SW480 (cell line): Measurements from ENCODE around the gene ZNF407.

ENCODE experiments used
- DNase-seq: peaks from one replicate; pipeline ENCODE4 v3.0.0-alpha.2; 2016; ENCODE audit warnings: low spot score

Gene ZNF407

DNA sequence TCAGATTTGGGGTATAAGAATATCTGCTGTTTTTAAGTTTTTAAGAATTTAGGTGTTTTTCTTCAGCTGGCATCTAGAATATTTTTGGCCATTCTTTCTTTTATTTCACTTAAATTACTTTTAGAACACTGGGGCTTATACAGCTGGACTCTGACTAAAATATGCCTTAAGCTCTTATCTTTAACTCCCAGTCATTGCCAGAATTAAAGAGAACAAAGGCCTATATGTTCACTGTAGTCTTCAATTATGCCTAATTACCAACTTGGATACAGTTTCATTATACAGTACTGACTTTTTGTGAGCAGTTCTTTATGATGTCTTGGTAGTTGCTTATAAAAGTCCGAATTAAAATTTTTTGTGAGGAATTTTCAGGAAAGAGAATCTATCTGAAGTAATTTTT, 192.8 kb downstream of the ZNF407 start:
- DNase-seq, result no peak

DNA sequence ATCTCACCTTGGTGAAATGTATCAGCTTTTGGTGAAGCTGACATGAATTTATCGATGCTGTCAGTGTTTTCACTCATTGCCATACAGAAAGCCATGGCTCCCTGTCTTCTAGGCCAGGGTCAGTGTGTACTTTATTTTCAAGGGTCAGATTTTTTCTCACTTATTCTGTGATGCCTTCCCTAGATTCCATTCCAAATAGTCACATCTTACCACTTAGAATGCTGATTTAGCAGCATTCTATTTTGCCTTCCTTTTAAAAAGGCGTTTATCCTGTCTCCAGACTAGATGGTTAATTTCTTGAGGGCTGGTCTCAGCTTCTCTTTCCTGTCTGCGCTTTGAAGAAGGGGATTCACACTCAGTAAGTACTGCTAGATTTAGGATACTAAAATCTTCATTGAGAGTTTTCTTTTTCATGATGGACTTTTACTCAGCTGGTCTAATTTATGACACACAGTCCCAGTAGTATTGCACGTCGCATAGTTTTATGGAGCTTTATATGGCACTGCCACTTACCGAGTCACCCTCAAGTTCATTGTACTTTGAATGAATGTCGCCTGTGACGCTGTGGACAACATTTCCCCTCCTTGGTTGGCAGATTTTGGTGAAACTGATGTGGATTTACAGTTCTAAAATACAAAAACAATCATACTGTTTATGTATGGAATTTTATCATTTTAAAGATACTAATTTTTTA, 194.0 kb downstream of the ZNF407 start:
- DNase-seq, result no peak

DNA sequence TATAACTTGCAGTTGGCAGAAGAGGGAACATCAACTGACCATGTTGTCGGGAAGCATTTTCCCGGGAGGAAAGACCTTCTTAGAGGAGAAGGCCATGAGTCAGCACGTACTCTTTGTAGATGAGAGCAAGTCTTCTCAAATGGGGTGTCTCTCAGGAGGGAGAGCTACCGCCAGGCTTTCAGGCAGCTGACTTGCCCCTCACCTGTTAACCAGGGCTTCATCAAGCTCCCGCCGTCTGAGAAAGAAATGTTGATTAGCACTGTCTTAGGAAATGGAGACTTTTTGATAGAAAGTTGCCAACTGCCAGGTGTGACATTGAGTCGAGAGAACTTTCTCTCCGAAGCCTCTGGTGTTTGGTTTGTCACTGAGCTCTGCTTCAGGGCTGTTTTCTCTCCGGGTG, 196.1 kb downstream of the ZNF407 start:
- no peak for DNase-seq

DNA sequence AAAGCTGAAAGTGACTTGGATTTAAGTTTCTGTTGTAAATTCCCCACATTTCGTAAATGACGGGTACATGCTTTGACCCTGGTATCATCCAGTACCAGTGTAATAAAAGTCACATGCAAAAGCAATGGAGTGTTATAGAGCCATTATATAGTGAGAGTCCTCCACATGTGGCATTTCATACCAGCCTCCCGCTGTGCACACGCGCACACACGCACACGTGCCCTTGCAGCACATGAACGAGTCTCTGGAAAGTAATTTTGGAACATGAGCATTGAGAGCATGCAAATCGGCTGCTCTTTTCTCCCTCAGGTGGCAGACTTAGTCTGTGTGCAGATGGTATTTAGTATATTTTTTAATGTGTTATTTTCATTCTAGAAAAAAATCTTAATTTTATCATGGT, 198.1 kb downstream of the ZNF407 start:
- no peak for DNase-seq

DNA sequence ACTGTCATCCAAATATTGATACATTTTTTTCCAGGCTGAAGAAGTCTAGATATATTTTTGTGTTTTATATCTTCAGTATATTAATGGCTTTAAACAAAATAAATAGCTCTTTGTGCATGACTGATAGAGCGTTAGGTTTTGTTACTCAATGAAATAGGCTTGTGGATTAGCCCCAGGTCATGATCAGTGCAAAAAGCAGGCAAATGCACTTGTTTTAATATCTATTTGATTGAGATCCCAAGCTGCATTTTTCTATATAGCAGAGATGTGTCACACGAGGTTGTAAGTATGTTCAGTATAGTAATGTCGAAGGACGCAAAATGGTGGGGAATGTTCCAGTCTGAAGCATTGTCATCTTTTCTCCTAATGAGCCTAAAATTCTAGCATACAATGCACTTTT, 198.5 kb downstream of the ZNF407 start:
- no peak for DNase-seq

DNA sequence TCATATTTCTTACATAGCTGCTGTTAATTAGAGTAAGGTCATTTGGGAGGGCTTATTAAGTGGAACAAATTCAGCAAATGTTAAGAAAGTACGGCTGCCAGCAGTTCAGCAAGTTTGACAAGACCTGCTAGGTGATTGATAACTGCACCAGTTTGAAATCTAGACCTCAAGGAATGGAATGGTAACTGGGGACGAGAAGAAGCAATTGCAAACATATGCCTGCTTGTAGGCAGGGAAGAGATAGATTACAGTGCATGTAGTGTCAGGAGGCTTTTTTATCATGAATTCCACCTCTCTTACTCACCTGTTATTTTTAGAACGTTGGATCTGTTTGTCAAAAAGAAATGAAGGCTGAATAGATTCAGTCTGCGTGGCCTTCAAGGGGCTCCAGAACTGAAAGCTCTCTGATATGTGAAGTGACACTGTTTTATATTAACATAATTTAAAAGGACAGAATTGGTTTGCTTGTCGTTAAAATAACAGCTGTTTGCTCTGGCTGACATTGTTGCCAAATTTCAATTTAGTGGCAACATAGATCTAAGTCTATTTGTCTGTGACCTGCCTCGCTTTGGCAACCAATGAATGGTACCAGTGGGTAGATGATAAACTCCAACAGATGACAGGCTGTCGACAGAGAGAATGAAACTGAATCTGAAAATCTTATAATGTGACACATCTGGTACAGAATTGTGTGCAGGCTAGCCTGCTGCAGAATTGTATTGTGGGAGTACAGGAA, 199.3 kb downstream of the ZNF407 start:
- DNase-seq, result no peak

DNA sequence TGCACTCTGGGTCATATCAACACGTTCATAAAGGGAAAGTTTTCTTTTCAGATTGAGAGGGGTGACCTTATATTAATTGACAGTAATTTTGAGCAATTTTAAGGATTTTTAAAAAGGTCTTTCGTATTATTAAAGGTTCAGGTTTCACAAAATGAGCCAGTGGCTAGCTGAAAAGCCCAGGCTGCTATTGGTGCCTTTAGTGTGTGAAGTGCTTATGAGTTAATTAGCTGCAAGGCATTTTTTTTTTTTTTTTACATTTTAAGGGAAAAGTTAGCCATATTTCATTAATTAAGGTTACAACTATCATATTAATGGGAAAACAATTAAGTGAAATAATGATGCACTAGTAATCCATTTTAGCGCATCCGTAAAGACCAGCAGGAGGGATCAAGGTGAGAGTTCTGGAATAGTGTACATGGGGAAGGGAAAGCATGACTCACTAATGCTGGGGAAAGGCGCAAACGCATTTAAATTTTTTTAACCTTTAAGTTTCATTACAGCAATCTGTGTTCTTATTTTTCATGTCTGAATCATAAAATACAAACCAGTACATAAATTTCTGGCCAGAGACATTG, 200.0 kb downstream of the ZNF407 start:
- DNase-seq, result no peak

DNA sequence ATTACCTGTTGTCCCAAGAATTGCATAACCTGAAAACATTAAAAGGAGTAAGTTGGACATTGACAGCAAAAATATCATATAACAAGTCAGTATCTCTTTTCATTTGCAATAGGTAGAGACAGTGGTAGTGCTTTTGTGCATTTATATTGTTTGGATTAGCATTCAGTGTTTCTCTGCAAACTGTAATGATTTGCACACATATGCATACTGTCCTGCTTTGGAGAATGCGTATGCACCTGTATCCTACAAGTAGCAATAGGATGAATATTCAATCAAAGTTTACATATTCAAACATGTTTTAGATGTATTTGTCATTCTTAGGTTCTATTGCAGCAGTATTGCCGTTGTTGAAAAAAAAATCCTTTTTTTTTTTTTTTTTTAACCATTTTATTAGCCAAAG, 201.9 kb downstream of the ZNF407 start:
- DNase-seq, result no peak

DNA sequence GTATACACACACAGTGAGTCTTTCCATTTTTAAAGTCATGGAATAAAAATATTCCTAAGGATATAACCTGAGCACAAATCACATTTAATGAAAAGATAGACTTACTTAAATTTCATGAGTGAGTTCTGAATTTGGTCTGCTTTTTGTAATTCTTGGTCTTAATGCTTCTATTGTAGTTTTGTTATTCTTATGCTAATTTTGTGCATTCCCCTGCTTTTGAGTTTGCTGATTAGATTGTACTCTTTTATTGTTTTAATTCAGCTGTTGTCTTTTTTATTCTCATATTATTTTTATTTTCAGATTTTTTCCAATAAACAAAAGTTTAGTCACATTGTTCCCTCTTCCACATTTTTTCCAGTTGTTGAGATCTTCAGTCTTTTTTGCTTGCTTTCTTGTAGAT, 202.4 kb downstream of the ZNF407 start:
- no peak for DNase-seq

DNA sequence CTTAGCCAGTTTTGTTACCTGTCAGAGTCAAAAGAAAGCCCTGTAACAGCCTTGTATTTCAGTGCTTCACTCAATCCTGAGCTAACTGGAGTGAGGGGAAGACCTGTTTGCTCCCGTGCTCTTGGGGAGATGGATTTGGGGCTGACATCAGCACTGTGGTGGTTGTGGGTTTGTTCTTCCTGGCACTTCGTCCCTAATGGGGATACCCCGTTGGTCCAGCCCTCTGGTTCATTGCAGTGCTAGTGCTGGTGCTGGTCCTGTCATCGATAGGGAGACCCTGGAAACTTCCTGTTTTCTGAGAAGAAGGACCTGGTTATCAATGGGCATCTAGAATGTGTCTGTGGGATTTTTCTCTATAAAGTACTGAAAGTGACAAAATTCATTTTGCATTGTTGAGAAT, 205.4 kb downstream of the ZNF407 start:
- no peak for DNase-seq

DNA sequence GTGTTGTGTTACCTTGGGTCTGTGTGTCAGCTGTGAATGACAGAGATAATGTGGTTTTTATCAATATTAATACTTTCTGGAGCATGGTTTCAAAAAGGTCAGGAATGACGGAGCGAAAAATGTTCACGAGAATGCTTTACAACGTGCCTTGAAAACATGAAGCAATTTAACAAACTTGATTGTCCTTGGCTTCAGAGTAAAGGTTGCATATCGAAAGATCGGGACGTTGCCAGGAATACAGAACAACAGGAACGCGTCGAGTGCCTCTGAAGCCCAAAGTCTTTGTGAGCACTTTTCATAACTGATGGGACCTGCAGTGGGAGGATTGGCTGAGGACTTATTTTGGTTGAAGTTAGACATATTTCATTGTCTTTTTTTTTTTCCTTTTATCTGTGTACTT, 206.1 kb downstream of the ZNF407 start:
- DNase-seq, result no peak

DNA sequence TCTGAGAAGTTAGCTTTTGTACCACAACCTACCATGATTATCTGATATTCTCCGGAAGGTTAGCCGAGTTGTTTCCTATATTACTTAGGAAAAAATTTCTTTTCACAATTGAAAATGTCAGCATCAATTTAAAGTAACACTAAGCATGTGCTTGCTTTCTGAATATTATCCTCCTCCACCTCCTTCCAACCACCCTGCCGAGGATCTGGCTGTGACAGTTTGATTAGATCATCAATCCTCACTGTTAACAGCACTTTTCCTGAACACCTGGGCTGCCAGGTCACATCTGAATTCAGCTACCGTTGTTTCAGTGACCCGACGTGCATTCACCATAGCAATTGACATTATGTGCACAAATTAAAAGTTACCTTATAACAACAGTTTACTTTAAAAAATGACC, 207.0 kb downstream of the ZNF407 start:
- DNase-seq, result no peak

DNA sequence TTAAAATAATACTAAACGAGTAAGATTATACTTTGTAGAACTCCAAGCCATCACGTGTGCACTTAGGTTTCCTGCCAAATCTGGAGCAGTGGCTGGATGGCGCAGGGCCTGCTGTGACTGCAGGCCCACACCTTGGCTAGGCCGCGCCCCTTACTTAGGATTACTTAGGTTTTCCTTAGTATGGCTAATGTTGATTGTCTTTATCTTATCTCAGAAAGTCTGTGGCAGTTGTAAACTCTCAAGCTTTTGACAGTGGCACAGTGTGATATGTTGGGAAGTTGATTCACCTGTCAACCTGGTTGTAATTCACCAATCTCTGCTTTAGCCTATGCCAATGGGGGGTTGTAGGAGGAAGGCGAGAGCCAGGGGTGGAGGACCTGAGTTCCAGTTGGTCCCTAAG, 208.4 kb downstream of the ZNF407 start:
- DNase-seq, result no peak

DNA sequence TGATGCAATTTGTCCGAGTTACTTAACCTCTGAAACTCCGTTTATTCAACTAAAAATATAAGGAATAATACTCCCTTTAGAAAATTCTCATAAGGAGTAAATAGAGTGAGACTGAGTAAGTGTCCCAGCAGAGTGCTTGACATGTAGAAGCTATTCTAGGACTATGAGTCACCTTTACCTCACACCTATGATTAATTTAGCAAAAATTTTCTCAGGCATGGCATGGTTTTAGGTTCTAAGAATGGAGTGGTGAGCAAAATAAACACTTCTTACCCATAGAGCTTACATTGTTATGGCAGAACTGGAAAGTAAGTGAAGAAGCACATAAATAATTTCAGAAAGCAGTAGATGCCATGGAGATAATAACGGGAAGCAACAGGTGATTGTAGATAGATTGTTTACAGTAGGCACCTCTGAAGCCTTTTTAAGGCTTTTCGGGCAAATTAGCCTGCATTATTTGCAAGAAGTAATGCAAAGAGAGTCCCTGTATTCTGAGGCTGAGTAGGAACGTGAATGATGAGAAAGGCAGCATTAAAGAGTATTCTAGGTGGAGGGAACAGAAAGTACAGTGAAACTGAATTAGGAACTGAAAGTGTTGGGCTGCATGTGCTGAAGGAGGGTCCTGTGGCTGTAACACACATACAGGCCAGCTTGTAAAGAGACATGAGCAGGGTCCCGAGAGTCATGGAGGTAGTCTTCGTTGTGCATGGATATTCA, 209.2 kb downstream of the ZNF407 start:
- peak; percentile 57 for DNase-seq

DNA sequence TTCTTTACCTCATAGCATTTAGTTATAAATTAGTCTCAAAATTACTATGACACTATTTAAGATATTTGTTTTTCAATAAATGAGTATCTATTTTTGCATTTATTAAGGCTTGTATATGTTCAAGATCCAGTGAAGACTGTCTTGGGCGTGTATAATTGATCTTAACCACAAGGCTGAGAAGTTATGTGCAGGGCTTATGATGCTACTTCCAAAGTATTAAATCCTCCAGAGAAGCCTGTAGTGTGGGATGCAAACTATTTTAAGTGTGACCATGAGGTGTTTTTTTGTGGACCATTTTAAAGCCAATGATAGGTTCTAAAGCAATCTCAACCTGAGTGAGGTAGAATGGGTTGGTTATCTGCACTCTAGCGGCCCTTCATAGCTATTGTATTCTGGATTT, 219.9 kb downstream of the ZNF407 start:
- DNase-seq, result no peak

DNA sequence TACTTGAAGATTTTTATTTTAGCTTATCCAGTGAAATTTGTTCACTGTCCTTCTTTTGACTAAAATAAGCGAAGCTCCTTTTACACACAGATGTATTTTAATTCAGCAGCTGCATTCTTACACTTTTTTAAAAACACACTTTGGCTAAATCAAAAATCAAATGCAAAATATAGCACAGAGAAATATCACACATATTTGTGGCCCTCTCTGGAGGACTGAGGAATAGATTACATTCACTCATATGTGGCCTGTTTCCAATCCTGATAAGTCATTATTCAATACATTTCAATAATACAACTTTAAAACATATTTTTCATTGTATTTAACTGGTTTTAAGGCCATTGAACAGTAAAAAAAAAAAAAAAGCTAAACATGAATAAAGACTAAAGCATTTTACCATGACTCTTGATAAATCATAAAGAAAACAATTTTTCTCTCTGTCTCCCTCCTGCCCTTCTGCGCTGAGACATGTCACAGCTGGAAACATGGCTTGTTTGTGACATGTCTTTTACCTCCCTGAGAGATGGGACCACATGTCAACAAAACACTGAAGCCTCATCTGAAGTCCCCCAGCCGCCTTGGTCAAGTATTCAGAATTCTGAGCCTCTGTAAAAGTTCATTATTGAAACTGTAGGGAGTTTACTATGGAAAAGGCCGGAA, 221.0 kb downstream of the ZNF407 start:
- no peak for DNase-seq

DNA sequence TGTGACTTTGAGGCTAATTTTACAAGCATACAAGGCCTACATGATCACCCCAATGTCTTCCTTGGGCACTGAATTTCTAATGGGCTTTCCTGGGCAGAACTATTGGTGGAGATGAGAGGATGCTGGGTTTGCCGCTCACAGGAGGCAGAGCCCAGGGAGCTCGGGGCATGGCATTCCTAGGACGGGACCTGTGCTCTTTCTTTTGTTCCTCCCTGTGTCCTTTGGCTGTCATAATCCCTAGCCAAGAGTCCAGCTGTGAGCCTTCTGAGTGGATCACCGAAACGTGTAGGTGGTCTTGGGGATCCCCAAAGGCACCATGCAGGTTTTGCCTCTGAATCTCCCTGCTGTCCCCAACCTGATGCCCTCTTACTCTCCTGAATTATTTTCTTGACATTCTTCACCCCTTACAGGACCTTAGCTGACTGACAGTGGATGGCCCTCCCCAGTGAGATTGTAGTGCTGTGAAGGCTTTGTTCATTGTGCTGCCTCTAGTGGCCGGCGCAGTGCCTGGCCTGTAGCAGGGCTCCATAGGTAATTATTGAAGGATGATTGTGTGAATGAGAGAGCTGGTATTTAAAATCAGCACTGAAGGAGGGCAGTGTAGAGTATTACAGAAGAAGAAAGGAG, 221.9 kb downstream of the ZNF407 start:
- no peak for DNase-seq

DNA sequence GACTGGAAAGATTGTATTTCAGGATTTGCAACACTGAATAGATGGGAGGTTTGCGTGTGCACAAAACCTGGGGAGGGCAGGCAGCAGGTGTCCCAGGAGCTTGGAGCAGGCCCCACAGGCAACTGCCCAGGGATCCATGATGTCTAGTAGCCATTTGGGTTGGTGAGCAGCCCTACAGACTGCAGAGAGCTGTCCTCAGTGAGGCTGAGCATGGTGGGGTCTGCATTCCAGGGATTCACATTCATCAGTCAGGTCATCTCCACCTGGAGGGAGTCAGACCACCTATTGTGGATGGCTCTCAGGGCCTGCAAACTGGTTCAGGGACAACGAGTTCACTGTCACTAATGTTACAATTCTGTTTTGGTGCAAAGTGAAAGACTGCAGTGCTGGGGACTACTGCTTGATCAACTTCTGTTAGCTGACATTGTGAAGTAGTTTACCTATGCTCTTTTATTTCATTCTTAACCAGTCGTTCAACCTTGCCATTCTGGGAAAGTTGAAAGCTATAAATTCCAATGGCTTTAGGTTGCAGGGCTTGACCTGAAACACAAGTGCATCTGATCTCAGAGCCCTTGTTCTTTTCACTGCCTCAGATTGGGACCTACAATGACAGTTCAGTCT, 222.6 kb downstream of the ZNF407 start:
- no peak for DNase-seq

DNA sequence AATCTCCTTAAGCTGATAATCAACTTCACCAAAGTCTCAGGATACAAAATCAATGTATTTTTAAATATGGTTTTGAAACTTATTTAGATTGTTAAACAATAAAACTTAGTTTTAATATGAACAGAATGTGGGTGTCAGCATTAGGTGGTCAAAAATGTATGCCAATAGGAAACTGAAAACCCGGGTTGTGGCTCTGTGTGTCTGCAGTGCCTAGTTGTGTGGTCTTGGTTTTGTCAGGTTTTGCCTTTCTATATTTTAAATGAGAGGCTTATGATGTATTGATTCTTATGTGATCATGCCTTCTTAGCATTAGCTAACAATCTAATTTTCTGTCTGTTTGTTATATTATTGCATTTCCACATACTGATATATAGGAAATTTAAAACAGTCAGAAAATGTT, 227.8 kb downstream of the ZNF407 start:
- DNase-seq, result no peak

DNA sequence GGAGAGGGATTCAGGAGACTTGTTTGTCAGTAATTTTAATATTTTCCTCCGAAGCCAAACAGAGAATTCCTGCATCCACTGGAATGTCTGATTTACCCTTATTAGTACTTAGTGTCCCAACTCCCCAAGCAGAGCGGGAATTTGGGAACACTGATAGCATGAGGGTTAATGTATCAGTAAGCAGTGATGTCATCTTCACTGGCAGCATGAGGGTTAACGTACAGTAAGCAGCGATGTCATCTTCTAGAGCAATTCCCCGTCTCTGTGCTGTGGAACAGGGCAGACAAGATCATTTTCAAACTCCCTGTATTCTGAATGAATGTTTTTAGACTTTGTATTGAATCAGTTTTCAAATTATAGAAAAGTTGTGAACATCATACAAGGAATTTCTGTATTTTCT, 228.9 kb downstream of the ZNF407 start:
- DNase-seq, result no peak

DNA sequence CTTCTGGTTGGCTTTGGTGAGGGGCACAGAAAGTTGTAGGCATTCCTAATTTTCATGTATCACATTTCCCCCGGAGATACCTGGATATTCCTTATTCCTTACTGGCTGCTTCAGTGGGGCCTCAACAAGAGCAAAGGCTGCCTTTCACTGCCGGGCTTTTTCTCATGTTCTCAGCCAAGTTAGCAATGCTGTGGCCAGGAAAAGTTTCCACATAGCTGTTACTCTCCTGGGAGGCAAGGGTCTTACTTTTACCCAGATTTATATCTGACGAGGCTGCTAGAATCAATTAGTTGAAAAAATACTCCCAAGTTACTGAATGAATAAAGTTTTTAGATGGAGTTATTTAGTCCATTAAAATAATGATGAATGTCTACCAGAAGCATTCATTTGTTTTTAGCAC, 230.5 kb downstream of the ZNF407 start:
- no peak for DNase-seq
